Gastrocnemius medialis (tissue), 4 donors: ENCODE measurements around the gene SLC1A4. TPM values are rescaled to one million over a fixed set of nuclear protein-coding genes. Genes with fewer than 3 reads are reported as not detected.

ENCODE experiments used
- ATAC-seq, 2 donors: fragments of 150-250 bp; one replicate each; pipeline ENCODE4 v1.9.1; 2016
- DNase-seq, 2 donors: peaks; one replicate each; pipeline ENCODE4 v3.0.0-alpha.2; 2019
- H3K27ac ChIP-seq, 4 donors: fragments of 200-600 bp; sonication (generic); 1 replicate in 1 of 4; 2 replicates in 3 of 4; pipeline ENCODE4 v1.5.1; 2016 to 2018; ENCODE audit warnings: mild to moderate bottlenecking in 2 of 4, moderate library complexity in 1 of 4
- H3K27me3 ChIP-seq, 3 donors: fragments of 200-600 bp; sonication (generic) in 2 of 3; 1 replicate in 1 of 3; 2 replicates in 2 of 3; pipeline versions ENCODE4 v1.5.1 to v1.6.0; 2016 to 2019; ENCODE audit warnings: mild to moderate bottlenecking in 1 of 3, moderate library complexity in 1 of 3
- H3K36me3 ChIP-seq, 2 donors: fragments of 200-600 bp; sonication (generic) in 1 of 2; one replicate each; pipeline ENCODE4 v1.5.1; 2017 to 2018
- H3K4me1 ChIP-seq, 2 donors: fragments of 200-600 bp; sonication (generic) in 1 of 2; one replicate each; pipeline ENCODE4 v1.5.1; 2016 to 2017; ENCODE audit warnings: mild to moderate bottlenecking in 2 of 2
- H3K4me3 ChIP-seq, 4 donors: fragments of 200-600 bp; sonication (generic) in 3 of 4; 1 replicate in 1 of 4; 2 replicates in 3 of 4; pipeline ENCODE4 v1.5.1; 2016 to 2019; ENCODE audit warnings: mild to moderate bottlenecking in 2 of 4
- H3K9me3 ChIP-seq, 3 donors: fragments of 200-600 bp; sonication (generic) in 2 of 3; 1 replicate in 1 of 3; 2 replicates in 2 of 3; pipeline ENCODE4 v1.5.1; 2016 to 2019
- CTCF ChIP-seq, 5 experiments: fragments of 450-650 bp in 3 of 5; fragments of 200-600 bp in 2 of 5; sonication (generic) in 2 of 5; IDR thresholded peaks in 4 of 5; conservative IDR thresholded peaks in 1 of 5; 1 replicate in 4 of 5; 2 replicates in 1 of 5; pipeline ENCODE4 v1.5.1; 2016 to 2019; ENCODE audit warnings: antibody characterized with exemption in 5 of 5, mild to moderate bottlenecking in 3 of 5, moderate library complexity in 3 of 5
- POLR2A ChIP-seq, 2 donors: fragments of 450-650 bp; IDR thresholded peaks; one replicate each; pipeline ENCODE4 v1.6.1; 2017; ENCODE audit warnings: antibody characterized with exemption in 2 of 2, mild to moderate bottlenecking in 2 of 2, moderate library complexity in 2 of 2
- in situ Hi-C, 4 donors: fragments of 200-750 bp; cut with MboI; loops; one replicate each; pipeline versions ENCODE4 v1.15.0 to v1.8.0; 2017; ENCODE audit warnings: low sequenced_read_pairs in 4 of 4
- intact Hi-C: fragments of 100-400 bp; cut with DNase I; formaldehyde crosslinking; loops from one replicate; pipeline ENCODE4 v1.15.1; 2023; ENCODE audit warnings: low total_unique reads
- total RNA-seq, 4 donors: library from RNA; depleted of rRNA; stranded (reverse); fragments of >200 nt; gene quantifications; one replicate each; pipeline versions ENCODE4 v1.1.0 to v1.2.3, GENCODE V29; 2016

Gene SLC1A4
- total RNA-seq, 4 donors from 2014 or later = 5.4 to 54.1 (median 14.1) TPM

GRCh38 chr2:65044097-65044735 is 55.0 kb downstream of the SLC1A4 start:
- H3K27me3 ChIP-seq = no peaks in the 10 kb centered on the region
- ATAC-seq (no peak), DNase-seq (no peak)
- H3K27ac ChIP-seq = no peak overlapping the region
- H3K9me3 ChIP-seq = no peaks in the 10 kb centered on the region
- no peak for TF ChIP-seq POLR2A (IDR thresholded peaks at IDR 0.05)
- no peak for TF ChIP-seq CTCF (IDR thresholded peaks at IDR 0.05 in 4 of 5, conservative IDR thresholded peaks at IDR 0.05 in 1 of 5)
- peaks cover 0 to 10% of the 10 kb centered on the region in 2 donors for H3K4me1 ChIP-seq
- no peak overlapping the region for H3K4me3 ChIP-seq
- intact Hi-C loops (loop anchor here (5.0 kb wide), 1 partner anchor 57 kb away; the partner anchor contains the start of gene SLC1A4), in situ Hi-C loops (loop anchor here (5.0 to 25.0 kb wide), 5 partner anchors 49 to 518 kb away; no protein-coding TSS in a partner anchor)
- H3K36me3 ChIP-seq = no peaks in the 10 kb centered on the region

- intact Hi-C loops (no loop called here), in situ Hi-C loops (loop anchor here in 3 of 4 donors (10.0 to 25.0 kb wide), 4 partner anchors 51 to 517 kb away; no protein-coding TSS in a partner anchor)
- peak overlapping the region in 1 of 4 donors; percentile 67 for H3K27ac ChIP-seq
- no peaks in the 10 kb centered on the region for H3K9me3 ChIP-seq
- H3K27me3 ChIP-seq = no peaks in the 10 kb centered on the region
- no peak for ATAC-seq
- H3K36me3 ChIP-seq = no peaks in the 10 kb centered on the region
- DNase-seq = no peak
- TF ChIP-seq CTCF (IDR thresholded peaks at IDR 0.05 in 4 of 5, conservative IDR thresholded peaks at IDR 0.05 in 1 of 5) (no peak), POLR2A (IDR thresholded peaks at IDR 0.05) (no peak)
- peaks cover 0 to 5% of the 10 kb centered on the region in 2 donors for H3K4me1 ChIP-seq
- H3K4me3 ChIP-seq = no peak overlapping the region
These were observed 56.5 kb downstream of the SLC1A4 start for GRCh38 chr2:65045651-65046050.

- intact Hi-C loops (no loop called here), in situ Hi-C loops (loop anchor here in 3 of 4 donors (10.0 to 25.0 kb wide), 4 partner anchors 52 to 515 kb away; no protein-coding TSS in a partner anchor)
- Histone ChIP-seq H3K27me3 (no peaks in the 10 kb centered on the region), H3K4me3 (no peak overlapping the region), H3K9me3 (no peaks in the 10 kb centered on the region), H3K27ac (peak overlapping the region in 3 of 4 donors; percentile 51 to 67 (median 53)), H3K4me1 (peaks cover 0 to 5% of the 10 kb centered on the region in 2 donors), H3K36me3 (no peaks in the 10 kb centered on the region)
- DNase-seq = peak in 1 of 2 donors; percentile 49
- ATAC-seq = peak; percentile 81 to 88
- no peak for TF ChIP-seq POLR2A (IDR thresholded peaks at IDR 0.05)
- TF ChIP-seq CTCF (IDR thresholded peaks at IDR 0.05 in 4 of 5, conservative IDR thresholded peaks at IDR 0.05 in 1 of 5) = no peak
These were observed 57.6 kb downstream of the SLC1A4 start for GRCh38 chr2:65046633-65047407.

- Histone ChIP-seq H3K27ac (no peak overlapping the region), H3K27me3 (no peaks in the 10 kb centered on the region), H3K4me3 (no peak overlapping the region), H3K9me3 (no peaks in the 10 kb centered on the region), H3K4me1 (peaks cover 0 to 5% of the 10 kb centered on the region in 2 donors), H3K36me3 (no peaks in the 10 kb centered on the region)
- intact Hi-C loops = no loop called here
- ATAC-seq (no peak), DNase-seq (no peak)
- no peak for TF ChIP-seq POLR2A (IDR thresholded peaks at IDR 0.05)
- TF ChIP-seq CTCF (IDR thresholded peaks at IDR 0.05 in 4 of 5, conservative IDR thresholded peaks at IDR 0.05 in 1 of 5) = no peak
- in situ Hi-C loops = loop anchor here in 3 of 4 donors (10.0 to 25.0 kb wide), 4 partner anchors 54 to 513 kb away; no protein-coding TSS in a partner anchor
These were observed 59.9 kb downstream of the SLC1A4 start for GRCh38 chr2:65049010-65049639.
